IPS DF 19.7 (cell line): Measurements from ENCODE around the gene REXO1.

Experiments used
- DNase-seq: peaks from one replicate; pipeline ENCODE4 v3.0.0-alpha.2; 2013; ENCODE audit warnings: low read depth, low spot score

Gene REXO1

DNA sequence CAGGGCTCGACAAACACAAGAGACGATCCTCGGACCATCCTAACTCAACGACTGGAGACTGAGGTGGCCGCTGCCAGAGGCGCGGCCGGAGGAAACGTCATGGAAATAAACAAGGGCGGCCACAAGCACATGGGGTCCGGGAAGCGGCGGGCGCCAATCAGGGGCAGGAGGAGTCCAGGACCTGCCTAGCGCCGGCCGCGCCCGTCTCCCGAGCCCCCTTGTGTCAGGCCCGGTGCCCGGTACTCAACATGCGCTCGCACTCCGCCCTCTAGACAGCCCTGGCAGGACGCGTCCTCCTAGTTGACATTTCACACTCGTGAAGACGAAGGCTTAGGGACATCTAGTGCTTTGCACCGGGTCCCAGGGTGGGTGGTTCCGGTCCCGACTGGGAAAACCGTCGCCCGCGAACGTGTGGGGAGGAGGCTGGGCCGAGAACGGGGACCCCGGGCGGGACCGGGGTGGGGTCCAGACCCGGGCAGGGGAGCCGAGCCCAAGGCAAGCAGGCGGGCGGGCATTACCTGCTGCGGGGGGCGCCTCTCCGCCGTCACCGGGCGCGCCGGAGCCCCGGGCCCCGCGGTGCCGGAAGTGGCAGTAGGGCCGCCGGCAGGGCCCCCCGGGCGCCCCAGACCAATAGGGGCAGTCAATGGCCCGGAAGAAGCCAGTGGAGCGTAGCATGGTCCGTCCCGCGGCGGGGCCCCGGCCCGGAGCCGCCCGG, 442 bp downstream of the REXO1 start:
- DNase-seq: no peak

DNA sequence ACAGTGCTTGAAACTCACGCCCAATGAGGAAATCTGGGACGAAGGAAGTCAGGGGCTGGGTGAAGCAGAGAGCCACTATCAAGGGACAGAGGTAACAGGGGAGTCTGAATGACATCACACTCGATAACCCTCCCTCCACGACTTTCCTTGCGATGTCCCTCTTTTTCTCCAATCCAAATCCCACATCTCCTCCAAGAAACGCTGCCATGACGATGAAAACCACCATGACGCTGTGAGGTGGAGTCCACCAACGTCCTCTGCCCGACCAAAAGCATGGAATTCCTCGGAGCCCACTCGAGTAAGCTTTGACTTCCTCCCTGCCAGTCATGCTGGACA, 967 bp downstream of the REXO1 start:
- DNase-seq: no peak

DNA sequence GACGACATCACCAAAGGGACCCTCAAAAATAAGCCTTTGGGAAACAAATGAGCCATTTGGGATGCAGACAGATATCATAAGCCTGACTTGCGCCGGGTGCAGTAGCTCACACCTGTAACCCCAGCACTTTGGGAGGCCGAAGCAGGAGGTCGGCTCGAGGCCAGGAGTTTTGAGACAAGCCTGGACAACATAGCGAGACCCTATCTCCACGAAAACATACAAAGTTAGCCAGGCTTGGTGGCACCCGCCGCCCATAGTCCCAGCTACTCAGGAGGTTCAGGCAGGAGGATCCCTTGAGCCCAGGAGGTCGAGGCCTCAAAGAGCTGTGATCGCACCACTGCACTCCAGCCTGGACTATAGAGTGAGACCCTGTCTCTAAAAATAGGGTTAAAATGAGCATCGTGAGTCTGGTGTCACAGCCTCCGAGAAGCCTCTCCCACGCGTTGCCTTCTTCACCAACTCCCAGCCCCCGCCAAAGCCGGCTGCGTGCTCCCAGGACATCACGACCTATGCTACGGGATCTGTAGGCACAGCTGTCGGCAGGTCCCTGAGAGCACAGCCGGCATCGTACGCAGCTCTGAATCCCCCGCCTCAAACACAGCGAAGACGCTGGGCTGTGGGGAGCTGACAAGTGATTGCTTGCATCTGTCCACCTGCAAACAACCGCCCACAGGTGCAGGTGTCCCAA, 1.6 kb downstream of the REXO1 start:
- DNase-seq: no peak

DNA sequence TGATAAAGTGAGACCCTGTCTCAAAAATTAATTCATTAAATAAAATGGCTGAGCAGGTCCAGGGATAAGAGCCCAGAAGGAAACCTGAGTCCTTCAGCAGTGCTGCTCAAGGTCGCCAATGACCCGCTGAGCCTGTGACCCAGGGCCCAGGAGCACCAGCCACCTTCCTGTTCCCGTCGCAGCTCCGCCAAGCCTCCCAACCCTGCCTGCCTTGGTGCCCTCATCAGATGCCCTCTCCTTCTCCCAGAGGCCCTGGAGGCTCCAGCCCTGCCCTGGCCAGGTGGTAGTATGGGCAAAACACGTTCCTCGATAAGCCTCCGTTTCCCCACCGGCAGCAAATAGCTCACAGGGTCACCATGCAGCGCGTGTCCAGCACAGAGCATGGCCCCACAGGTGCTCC, 2.6 kb downstream of the REXO1 start:
- DNase-seq: no peak

DNA sequence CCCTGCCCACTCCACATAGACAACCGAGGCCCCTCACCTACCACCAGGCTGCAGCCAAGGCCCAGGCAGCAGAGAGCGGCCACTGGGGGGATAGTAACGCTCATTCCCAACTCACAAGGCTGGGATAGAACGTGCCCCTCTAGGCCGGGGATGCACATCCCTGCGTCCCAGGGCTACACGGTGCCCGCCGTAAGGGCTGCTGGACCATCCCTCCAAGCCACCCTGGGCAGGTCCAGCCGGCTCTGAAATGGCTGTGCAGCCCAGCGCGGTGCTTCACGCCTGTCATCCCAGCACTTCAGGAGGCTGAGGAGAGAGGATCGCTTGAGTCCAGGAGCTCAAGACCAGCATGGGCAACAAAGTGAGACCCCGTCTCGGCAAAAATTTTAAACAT, 3.2 kb downstream of the REXO1 start:
- no peak for DNase-seq

DNA sequence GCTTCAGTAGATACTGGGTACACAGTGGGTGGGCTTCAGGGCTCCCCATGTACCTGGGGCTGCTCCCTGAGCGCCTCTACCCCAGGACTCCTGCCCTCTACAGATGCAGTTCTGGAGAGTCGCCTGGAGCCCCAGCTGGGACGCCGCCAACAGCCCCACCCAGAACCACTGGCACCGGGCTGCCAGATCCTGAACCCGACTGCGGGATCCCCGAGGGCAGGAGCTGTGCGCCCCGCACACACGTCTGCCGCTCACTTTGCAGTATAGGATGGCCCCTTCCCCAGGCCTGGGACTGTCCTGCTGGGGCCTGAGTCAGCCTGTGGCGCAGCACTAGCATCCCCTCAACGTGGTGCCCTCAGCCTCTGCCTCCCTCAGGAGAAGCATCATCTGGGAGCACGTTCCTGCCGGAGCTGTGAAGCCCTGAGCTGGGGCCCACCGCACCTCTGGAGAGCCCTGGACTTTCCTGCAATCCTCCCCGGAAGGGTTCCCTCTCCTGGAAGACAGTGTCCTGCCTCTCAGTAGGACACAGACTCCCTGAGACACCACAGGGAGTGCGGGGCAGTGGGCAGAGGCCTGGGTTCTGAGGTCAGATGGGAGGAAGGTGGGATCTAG, 3.7 kb downstream of the REXO1 start:
- DNase-seq: no peak

DNA sequence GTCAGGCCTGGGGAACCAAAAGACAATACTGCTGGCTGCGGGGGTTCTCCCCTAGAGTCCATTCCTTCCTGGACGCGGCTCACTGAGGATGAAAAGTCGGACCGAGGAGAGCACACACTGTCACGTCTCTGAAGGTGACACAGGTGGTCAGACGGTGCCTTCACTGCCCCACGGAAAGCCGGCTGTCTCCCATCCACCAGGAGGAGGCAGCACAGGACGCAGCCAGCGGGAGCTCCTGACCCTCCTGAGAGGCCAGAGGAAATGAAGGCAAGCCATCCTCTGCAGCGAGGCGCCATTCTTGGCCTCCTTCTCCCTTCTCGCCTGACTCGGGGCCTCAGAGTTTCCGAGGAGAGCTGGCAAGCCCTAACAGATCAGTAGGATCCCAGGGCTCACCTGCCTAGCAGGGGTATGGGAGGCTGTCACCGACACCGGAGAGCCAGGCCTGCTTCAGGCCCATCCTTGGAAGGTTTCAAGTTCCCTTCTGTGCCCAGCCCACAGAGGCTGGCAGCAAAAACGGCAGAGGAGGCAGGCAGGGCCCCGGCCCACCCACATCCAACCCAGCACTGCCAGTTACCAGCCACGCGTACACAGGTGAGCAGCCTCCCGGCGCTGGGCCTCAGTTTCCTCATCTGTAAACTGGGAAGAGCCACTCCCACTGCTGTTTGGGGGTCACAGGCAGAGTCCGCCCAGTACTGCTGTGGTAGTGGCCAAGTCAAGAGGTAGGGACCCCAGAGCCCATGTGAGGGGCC, 4.5 kb downstream of the REXO1 start:
- DNase-seq: no peak

DNA sequence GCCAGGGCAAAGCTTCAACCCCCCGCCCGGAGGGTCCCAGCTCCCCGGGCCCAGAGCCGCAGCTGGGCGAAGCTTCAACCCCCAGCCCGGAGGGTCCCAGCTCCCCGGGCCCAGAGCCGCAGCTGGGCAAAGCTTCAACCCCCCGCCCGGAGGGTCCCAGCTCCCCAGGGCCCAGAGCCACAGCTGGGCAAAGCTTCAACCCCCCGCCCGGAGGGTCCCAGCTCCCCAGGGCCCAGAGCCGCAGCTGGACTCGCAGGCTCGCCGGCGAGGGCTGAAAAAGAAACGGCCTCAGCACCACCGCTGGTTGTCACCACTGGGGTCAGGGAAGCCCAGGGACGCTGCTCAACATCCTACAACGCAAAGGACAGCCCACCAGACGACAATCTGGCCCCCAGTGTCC, 5.2 kb downstream of the REXO1 start:
- no peak for DNase-seq

DNA sequence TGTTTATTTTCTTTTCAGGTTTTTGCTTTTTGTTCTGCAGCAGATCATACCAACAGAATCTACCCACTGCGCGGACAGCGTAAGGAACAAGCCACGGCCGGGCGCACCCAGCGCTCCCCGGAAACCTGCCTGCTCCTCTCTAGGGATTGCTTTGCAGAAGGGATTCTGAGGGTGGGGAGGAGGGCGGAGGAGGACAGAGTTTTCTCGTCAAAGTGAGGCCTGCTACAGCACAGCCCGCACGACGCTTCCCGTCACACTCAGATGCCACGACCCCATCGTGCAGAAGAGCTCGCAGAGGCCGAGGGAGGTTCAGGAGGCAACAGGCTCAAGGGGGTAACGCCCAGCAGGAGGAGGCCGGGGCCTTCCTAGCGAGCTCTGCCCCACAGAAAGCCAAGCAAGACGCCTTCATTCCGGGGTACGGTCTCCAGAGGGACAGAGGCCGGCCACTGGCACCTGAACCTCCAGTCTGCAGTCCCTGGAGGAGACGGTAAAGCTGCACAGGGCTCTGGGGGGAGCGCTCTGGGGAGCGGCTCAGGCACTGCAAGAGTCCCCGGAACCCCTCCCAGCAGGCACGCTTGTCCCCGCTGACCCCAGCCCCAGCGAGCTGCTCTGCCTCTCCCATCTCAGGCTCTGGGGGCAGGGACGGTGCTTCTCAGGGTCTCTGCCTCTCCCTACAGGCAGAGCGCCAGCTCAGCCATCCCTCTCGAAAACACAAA, 6.9 kb downstream of the REXO1 start:
- DNase-seq: no peak

DNA sequence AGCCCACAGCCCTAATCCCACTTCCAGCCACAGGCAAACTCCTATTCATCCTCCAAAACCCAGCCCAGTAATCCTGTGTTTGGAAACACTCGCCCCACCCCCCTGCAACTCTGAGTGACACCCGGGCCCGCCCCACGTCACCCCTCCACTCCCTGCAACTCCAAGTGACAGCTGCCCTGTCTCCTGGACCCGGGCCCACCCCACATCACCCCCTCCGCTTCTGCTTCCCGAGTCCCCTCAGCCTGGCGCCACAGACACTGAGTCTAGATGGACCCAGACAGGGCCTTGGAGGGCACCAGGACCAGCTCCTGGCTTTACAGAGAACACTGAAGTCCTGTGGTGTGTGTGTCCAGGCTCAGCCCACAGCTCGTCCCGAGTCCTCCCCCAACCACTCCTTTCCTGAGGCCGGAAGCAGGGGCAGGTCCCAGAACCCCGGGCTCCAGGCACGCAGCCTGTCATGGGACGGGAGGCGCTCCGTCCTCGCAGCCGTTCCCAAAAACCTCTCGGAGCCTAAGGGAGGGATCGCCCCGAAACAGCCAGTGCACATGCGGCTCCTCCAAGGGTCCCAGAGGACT, 7.7 kb downstream of the REXO1 start:
- no peak for DNase-seq

DNA sequence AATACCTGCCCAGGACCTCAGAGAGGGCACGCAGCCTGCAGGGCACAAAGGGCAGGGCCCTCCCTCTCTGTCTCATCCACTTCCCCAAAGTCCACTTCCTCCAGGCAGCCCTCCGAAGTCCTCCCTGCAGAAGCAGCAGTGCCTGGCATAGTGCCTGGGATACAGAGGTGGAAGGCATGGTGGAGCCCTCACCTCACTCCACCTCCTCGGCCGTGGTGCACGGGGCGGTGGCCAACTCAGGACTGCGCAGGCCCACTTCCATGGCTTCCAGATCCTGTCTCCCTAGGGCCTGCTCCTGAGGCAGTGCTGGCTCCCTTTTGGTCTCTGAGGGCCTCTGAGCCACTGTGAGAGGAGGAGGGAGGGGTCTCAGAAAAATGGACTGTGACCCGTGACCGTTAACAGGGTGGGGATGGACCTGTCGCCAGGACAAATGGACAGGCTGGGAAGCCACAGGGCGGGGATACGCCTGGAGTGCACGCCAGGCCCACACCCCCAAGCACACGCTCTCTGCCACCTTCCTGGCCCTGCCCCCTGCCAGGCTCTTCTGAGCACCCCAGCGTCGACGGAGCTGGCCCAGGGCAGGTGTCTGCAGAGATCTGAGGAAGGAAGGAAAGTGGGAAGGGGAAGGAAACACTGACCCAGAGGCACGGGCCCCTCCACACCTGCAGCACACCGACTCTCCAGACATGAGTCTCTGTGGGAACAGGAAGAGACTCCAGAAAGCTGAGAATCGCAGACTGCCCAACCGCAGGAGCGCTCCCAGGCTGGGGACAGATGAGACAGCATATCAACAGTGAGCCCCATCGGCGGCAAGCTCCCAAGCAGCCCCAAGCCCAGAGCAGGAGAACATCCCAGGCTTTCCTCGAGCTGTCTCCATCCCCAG, 8.4 kb downstream of the REXO1 start:
- no peak for DNase-seq

DNA sequence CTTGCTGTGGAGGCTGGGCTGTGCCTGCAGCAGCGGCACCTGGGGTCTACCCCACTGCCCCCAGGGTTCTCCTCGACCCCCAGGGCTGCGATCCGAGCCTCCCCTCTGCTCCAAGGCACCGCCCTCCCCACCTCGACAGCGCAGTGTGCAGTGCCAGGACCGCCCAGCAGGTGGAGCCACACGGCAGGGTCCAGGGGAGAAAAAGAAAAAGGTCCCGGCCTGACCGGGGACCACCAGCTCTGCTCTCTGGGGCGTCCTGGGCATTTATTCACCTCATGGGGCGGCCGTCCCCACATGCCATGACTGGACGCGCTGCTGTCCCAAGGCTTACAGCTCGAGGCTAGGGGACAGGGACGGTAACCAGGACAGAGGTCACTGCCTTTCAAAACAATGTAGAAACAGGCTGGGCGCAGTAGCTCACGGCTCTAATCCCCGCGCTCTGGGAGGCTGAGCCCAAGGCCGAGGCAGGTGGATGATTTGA, 10.6 kb downstream of the REXO1 start:
- DNase-seq: no peak

DNA sequence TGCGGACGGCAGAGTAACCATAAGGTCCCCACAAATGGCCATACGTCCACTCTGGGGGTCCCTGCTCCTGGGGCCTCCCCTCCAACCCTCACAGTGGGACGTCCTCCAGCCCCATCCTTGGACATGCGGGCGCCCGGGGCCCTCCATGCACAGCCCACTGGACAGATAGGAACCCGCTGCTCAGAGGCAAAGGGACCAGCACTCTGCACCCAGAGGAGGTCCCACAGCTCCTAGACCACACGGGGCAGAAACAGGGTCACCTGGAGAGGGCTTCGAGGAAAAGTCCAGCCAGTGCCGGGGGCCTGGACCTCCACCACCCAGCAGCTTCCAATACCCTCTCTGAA, 11.1 kb downstream of the REXO1 start:
- DNase-seq: no peak

DNA sequence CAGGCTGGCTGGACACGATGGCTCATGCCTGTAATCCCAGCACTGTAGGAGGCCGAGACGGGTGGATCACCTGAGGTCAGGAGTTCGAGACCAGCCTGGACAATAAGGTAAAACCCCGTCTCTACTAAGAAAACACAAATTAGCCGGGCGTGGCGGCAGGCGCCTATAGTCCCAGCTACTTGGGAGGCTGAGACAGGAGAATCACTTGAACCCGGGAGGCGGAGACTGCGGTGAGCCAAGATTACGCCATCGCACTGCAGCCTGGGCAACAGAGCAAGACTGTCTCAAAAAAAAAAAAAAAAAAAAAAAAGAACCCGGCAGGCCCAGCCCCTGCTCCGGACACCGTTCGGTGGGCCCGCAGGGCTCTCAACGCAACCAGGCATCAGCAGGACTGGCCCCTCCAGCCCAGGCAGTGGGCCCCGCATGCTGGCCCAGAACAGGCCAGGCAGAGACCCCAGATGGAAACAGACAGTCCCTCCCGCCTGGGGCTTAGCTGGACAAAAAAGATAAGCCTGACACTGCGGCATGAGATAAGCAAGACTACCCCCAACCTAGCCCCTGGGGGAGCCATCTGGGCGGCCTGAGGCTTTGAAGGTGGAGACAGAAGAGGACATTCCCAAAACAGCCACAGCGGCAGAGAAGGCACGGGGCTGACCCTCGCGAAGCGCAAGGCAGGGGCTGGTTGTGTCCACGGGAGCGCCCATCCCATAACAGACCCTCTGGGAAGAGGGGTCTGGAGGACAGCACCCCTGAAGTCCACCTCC, 11.6 kb downstream of the REXO1 start:
- no peak for DNase-seq

DNA sequence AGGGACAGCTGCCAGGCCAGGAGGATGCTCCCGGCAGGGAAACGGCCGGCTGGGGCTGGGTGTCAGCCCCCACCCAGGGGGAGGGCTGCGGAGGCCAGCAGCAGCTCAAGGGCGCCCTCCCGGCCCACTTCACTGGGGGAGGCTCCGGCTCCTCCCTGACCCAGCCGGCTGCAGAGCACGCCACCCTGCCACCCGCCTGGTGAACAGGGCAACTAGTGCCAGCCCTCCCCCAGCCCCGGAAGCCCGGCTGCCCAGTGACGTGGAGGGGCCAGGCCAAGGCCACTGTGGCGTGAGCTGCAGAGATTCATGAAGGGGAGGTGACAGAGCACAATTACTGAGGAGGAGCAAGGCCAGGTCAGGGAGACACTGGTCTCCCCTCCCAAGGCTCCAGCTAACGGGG, 14.7 kb downstream of the REXO1 start:
- DNase-seq: no peak

DNA sequence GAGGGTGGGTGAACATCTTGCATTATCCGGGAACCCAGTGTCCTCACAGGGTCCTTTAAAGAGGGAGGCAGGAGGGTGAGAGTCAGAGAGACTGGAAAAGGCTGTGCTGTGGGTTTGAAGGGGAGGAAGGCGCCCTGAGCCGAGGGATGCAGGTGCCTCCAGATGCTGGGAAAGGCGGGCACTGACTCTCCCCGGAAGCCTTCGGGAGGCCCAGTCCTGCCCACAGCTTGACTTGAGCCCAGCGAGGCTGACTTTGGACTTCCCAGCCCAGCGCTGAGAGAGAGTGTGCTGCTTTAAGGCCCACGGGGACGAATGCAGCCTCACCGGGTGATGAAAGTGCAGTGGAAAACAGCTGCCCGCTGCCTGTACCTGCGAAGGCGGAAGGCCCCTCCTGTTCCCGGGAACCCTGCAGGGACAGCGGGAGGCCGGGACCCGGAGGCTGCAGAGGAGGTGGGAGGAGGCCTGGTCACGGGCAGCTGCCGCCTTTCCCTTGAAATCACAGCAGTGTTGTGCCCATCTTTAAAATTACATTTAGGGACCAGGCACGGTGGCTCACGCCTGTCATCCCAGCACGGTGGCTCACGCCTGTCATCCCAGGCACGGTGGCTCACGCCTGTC, 16.1 kb downstream of the REXO1 start:
- DNase-seq: no peak

DNA sequence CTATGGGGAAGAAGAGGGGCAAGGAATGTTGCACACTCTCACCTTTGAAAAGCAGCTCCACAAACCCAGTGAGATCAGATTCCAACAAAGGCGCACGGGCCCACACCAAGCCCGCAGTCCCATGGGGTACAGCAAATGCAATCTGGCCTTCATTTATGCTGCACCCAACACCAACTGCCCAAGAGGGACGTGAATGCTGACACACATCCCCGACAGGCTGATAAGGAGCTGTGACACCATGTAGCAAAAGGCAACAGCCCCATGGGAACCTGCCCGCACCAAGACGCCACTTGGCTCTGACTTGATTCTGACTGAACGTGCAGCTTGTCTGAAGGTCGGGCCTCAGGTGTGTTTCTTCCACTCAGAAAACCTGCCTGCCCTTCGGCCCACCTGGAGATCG, 17.3 kb downstream of the REXO1 start:
- no peak for DNase-seq

DNA sequence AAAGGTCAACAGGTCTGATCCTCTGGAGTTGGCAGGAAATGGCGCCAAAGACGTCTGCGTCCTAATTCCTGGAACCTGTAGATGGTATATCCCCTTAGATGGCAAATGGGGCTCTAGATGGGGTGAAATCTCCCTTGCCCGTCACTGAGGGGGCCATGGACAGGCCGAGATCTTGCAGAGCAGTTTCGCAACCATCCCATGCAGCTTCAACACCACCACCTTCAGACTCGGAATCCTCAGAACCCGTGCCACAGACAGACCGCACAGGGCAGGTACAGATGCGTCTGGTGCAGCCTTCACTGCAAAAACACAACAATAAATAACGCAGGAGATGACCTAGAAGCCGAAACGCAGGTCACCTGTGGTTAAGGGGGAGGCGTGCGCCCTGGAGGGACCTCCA, 17.7 kb downstream of the REXO1 start:
- DNase-seq: no peak

DNA sequence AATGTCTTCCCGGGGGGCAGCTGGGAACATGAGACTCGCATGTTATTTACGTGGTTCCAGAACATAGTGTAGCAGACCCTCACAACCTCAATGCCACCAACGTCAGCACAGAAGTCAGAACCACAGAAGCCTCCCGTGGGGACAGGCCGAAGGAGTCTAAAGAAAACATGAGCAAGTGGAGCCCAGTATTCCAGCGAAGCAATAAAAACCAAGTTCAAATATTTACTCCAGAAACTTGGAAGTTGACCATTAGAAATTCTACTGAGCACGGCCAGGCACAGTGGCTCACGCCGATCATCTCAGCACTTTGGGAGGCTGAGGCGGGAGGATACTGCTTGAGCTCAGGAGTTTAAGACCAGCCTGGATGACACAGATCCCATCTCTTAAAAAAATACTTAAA, 18.3 kb downstream of the REXO1 start:
- no peak for DNase-seq
